GM23248 (cell line): ENCODE measurements around the gene MTFR1L.

Source experiments
- EZH2 ChIP-seq: fragments of 200-600 bp; sonication (generic); IDR thresholded peaks from 2 replicates; pipeline ENCODE4 v1.6.1; 2018; ENCODE audit warnings: antibody characterized with exemption, mild to moderate bottlenecking; ENCODE audit not compliant: insufficient read depth, poor library complexity, severe bottlenecking
- EZH2phosphoT487 ChIP-seq: fragments of 200-600 bp; sonication (generic); IDR thresholded peaks from 2 replicates; pipeline ENCODE4 v1.6.1; 2018; ENCODE audit warnings: antibody characterized with exemption, moderate library complexity, mild to moderate bottlenecking, low read depth; ENCODE audit not compliant: insufficient read depth

DNA sequence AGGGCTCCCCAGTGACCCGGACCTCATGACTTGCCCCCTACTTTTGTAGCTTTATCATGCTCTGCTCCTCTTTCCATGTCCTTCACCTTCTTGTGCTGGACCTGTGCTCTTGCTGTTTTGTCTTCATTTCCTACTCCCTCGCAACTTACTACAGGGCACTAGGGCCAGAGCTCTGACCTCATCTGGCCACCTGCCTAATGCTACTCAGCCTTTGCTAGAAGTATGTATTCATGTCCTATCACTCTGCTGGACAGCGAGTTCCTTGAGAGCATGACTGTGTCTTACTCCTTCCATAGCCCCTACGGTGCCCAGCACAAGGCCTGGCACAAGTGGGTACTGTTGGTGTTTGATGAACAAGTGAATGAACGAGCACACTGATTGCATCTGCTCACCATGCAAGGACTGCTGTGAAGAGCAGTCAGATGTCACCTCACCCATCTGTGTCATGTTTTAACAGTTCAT, 1.9 kb downstream of the MTFR1L start:
- TF ChIP-seq EZH2 (no peak), EZH2phosphoT487 (no peak)
